Globus pallidus (tissue), 1 donor: Measurements from ENCODE around the gene RTP3.
"Not testable (repeated sequence)": the region's sequence is repeated elsewhere in the genome, so short reads cannot be mapped to it uniquely, and the experiment has no call there.

Source experiments
- DNase-seq: peaks from one replicate; pipeline ENCODE4 v3.0.0-alpha.2; 2015; ENCODE audit warnings: low spot score

RTP3 gene

GRCh38 chr3:46491089-46492070, 6.4 kb upstream of the RTP3 start:
- no peak for DNase-seq

GRCh38 chr3:46492890-46493547, 4.8 kb upstream of the RTP3 start:
- DNase-seq, result no peak

- not testable (repeated sequence) for DNase-seq
Observed at GRCh38 chr3:46494491-46494890, 3.3 kb upstream of the RTP3 start.

DNA sequence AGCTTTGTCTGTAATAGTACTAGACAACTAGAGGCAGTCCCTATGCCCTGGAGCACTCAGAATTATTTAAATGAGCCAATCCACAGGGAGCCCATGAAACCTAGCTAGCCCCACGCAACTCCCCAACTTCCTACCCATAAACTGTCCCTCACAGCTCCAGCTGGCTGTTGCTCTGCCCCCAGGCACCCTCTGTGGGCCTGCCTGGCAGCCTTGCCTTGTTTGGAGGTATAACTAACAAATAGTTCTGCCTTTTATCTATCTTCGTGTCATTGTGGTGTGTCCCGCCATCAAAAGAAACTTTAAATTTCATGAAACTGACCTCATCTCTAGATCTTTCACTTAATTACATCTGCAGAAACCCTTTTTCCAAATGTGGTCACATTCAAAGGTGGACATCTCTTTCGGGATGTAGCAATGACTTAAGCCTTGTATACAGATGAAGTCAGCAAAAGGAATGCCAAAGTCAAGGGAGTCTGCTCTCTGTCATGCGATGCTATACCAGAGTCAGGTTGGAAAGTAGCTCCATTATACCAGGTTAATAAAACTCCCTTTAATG, 1.8 kb upstream of the RTP3 start:
- no peak for DNase-seq

DNA sequence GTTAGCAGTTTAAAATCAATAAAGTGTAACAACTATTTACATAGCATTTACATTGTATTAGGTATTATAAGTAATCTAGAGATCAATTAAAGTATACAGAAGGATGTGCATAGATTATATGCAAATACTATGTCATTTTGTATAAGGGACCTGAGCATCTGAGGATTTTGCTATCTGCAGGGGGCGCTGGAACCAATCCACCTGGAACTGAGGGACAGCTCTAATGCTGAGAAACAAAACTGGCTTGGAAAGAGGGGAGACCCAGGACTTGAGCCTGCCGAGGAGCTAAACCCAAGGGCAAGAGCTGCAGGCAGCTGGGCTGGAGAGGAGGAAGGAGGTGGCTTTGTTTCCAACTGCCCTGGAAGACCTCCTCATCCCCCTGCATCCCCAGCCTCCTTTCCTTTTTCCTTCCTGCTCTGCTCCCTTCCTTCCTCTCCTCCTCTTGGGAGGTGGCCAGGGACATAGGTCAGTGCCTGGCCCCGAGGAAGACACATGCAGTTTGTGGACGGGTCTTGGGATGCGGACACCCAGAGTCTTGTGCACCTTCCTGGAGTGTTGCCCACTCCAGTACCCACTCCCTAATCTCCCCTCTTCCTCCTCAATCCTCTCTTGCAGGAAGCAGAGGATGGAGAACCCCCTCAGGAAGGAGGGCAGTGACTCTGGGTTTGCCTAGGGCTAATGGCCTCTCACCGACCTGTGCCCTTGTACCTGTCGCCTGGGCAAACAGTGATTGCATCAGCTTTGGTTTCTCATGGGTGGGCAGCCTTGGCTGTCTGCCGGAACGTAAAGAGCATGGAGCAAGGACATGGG, 825 bp upstream of the RTP3 start:
- DNase-seq, result no peak

GRCh38 chr3:46498916-46499519, 1.2 kb downstream of the RTP3 start:
- no peak for DNase-seq

DNA sequence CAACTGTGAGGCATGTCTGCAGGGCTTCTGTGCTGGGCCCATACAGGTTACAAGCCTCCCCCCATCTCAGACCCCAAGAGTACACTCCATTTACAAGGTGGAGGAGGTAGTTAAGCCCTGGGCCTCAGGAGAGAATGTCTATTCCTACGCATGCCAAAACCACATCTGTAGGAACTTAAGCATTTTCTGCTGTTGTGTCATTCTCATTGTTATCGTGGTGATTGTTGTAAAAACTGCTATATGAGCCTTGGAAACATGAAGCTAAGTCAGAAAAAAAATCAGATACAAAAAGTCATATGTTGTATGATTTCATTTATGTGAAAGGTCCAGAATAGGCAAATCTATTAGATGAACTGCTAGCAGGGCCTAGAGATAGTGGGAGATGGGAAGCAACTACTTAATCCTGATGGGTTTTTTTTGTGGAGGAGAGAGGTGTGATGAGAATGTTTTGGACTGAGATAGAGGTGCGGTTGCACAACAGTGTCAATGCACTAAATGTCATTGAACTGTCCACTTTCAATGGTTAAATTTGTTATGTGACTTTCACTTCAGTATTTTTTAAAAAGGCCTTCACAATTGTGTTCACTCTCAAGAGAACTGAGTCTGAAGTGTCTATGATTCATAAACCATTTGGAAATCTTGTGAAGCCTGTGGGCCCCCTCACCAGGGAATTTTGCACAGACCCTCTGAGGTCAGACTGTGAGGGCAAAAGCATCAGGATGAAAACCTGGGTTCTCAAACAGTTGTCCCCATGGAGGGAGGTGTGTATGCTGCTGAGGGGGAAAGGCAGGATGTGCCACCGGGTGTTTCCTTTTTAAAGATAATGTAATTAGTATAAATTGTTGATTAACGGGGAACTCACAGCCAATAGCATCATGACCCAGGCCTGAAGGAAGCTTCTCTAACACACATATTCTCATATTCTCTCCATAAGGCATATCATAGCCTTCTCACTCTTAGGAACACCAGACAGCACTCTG, 3.2 kb downstream of the RTP3 start:
- no peak for DNase-seq

- DNase-seq, result no peak
Observed at GRCh38 chr3:46501702-46502101, 3.9 kb downstream of the RTP3 start.

- no peak for DNase-seq
Observed at GRCh38 chr3:46503200-46503874, 5.6 kb downstream of the RTP3 start.

DNA sequence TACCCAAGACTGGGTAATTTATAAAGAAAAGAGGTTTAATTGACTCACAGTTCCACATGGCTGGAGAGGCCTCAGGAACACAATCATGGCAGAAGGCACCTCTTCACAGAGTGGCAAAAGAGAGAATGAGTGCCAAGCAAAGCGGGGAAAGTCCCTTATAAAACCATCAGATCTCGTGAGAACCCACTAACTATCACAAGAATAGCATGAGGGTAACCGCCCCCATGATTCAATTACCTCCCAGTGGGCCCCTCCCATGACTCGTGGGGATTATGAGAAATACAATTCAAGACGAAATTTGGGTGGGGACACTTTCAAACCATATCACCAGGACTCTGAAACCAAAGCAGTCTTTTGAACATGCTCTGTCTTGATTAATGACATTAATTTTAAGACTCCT, 7.0 kb downstream of the RTP3 start:
- DNase-seq, result no peak

DNA sequence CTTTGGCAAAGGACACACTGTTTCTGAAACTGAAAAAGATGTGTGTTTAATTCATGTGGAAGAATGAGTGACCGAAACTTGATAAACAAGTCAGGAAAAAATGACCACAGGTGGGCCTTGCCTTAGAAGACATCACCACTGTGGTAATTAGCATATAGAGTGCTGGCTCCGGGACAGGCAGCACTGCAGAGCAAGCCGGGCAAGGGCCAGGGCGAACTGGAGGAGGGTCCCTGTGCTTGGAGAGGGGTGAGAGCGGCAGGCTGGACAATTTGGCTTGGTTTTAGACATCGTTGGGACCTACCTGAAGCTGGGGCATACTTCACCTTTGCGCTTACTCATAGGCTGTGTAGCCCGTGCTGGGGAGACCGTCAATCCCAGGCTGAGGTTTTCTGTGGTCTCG, 8.2 kb downstream of the RTP3 start:
- no peak for DNase-seq

- DNase-seq, result no peak
Observed at GRCh38 chr3:46506526-46506925, 8.8 kb downstream of the RTP3 start.

DNA sequence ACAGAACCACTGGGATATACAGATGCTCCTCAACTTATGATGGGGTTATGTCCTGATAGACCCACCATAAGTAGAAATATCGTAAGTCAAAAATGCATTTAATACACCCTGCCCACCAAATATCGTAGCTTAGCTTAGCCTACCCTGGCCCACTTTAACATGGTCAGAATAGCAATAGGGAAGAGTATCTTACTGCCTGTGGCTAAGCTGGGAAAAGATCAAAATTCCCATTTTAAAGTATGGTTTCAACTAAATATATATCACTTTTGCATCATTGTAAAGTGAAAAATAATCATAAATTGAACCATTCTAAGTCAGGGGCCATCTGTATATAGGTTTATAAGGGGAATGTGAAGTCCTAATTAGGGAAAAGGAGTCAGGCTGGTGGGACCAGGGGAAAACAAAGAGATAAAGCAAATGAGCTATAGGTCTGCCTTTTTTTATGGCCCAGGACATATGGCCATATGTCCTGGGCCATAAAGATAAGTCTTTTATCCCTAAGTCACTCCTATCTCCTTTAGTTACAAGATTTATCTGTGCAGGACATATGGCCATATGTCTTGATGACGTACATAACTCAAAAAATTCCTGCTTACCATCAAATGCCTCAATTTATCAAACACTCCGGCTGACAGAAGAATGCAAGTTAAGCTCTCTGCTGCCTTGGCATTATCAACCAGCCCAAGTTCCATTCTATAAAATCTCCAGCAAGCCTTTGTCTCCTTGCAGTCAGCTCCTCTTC, 11.2 kb downstream of the RTP3 start:
- DNase-seq, result no peak

DNA sequence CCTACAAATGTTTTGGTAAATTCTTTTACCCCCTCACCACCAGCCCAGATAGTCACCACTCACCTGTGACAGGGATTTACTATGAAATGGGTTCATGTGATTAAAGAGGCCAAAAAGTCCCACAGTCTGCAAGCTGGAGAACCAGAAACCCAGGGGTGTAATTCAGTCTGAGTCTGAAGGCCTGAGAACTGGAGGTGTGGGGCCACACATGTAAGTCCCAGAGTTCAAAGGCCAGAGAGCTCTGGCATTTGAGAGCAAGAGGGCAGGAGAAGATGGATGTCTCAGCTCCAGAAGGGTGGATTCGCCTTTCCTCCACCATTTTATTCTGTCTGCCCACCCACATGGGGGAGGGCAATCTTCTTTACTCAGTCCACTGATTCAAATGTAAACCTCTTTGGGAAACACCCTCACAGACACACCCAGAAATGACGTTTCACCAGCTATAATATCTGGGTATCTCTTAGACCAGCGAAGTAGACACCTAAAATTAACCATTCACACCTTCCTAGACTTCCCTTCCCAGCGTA, 11.9 kb downstream of the RTP3 start:
- no peak for DNase-seq

DNA sequence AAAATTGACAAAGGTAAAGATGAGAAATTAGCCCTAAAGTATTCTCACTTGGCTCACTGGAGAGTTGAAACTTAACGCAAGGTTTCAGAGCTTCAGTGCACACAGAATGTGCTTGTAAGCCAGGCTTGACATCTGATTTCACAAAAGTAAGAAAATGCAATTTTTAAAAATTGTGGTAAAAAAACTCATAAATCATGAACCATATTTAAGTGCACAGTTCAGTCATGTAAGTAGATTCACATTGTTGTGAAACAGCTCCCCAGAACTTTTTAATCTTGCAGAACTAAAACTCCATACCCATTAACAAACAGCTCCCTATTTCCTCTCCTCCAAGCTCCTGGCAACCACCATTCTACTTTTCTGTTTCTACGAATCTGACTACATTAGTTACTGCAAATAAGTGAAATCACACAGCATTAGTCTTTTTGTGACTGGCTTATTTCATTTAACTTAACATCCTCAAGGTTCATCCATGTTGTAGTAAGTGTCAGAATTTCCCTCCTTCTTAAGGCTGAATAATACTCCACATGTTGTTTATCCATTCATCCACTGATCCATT, 14.5 kb downstream of the RTP3 start:
- DNase-seq, result no peak

- no peak for DNase-seq
Observed at GRCh38 chr3:46516521-46516920, 18.7 kb downstream of the RTP3 start.

- DNase-seq, result no peak
Observed at GRCh38 chr3:46517016-46517783, 19.4 kb downstream of the RTP3 start.

DNA sequence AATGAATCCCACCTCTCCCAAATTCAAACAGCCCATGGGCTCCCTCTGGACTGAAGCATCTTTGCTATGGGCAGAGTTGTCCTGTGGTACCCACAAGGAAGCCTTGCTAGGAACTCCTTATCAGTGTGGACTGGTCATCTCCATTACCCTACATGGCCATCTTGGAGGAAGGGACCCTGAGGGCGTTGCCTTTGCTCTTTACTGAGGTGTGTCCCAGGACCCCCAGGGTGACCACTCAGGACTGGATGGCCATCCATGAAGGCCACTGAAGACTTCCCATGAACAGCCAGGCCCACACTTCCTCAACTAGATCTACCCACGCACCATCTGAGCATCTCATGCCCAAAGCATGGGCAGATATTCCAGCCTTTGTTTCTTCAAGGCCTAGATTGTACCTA, 20.0 kb downstream of the RTP3 start:
- no peak for DNase-seq
